CD4-positive, alpha-beta T cell treated with Interleukin-15 for 1 hour (primary cell): ENCODE measurements around the gene PXYLP1.
A peak's percentile ranks its signal among the peaks of the same experiment; 100 is the strongest.

Source experiments
- DNase-seq: peaks from one replicate; pipeline ENCODE4 v3.0.0-alpha.2; 2020

Gene PXYLP1

DNA sequence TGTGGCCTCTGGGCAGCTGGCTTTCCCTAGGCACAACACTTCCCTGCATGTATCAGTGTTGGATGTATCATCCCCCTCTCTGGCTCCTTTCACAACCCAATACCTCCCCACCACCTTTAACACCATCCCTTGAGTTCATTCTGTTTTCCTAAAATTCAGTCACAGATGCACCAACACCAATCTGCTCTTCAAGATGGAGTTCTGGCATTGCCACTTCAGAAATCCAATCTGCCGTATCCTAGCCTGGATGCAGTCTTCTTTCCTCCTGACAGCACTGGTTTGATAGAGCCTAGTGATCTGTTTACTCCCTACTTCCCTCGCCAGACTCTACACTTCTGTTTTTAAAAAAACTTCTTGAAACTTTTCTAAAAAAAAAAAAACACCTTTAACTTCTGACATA, 21.7 kb downstream of the PXYLP1 start:
- no peak for DNase-seq

GRCh38 chr3:141253811-141254210, 22.2 kb downstream of the PXYLP1 start:
- no peak for DNase-seq

- no peak for DNase-seq
Measured at GRCh38 chr3:141255137-141255845, 23.7 kb downstream of the PXYLP1 start.

DNA sequence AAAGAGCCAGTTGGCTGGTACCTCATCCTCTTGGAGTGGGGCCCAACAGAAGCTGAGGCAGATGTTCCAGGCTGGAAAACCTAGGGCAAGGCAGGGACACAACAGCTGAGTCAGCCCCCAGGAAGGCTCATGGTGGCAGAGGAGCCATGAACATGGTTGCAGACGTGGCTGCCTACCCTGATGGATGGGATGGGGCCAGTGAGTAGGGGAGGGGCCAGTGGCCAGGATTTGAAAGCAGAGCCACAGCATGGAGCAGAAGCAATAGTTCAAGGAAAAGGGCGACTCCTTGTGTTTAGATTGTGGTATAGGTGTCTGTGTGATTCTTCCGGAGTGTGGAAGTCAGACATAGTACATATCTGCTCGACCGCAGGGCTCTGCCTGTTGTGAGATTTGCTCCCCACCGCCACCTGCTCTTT, 24.2 kb downstream of the PXYLP1 start:
- peak; percentile 47 for DNase-seq

DNA sequence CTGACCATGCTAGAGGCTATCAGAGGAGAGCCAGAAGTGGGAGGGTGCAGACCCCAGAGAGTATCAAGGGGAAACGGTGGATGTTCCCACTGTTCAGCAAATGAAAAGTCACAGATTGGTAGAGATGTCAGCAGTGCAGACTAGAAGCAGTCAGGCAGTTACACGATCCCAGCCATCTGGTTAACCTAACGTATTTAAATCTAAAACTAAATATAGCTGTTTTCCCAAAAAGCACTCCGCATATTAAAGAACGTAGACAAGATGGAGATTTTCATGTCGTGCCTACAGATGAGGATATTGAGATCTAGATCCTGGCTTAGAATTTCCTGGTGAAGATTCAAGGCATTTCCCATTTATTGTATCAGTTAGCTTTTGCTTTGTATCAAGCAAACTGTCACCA, 25.2 kb downstream of the PXYLP1 start:
- no peak for DNase-seq

- DNase-seq, result no peak
Measured at GRCh38 chr3:141257961-141258360, 26.3 kb downstream of the PXYLP1 start.

- no peak for DNase-seq
Measured at GRCh38 chr3:141258973-141259372, 27.3 kb downstream of the PXYLP1 start.

DNA sequence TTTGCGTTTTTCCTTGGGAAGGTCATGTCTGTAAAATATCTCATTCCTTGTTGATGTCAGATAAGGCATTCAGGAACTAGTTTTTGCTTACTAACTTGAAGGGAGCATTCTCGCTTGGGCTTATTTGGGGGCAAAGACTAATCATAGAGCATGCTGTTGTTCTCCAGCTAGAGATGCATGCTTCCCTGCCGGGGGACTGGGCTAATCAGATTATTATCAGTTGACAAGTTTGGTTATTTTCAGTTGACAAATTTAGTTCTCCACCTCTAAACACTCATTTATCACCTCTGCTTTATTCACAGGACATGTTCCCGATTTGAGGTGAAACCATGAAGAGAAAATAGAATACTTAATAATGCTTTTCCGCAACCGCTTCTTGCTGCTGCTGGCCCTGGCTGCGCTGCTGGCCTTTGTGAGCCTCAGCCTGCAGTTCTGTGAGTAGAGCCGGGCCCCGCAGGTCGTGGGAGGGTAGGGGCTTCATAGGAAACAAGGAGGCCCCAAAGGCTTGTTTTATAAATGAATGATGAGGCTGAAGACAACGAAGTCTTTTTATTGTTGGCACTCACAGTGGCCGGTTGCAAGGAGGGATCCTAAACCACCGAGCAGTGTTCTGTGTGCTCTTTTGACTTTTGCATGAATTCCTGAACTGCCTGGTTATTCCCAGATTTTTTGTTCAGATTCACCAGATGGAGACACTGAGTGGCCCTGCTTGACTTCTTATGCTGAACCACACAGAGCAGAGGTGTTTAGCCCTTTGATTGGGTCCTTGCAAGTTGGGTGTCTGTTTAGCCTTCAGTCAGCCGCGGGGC, 28.4 kb downstream of the PXYLP1 start:
- no peak for DNase-seq

GRCh38 chr3:141260630-141260927, 29.0 kb downstream of the PXYLP1 start:
- DNase-seq, result no peak

- DNase-seq, result no peak
Measured at GRCh38 chr3:141261472-141262307, 30.1 kb downstream of the PXYLP1 start.

- DNase-seq, result no peak
Measured at GRCh38 chr3:141262308-141262705, 30.7 kb downstream of the PXYLP1 start.

- no peak for DNase-seq
Measured at GRCh38 chr3:141266186-141266585, 34.6 kb downstream of the PXYLP1 start.

GRCh38 chr3:141266797-141267555, 35.4 kb downstream of the PXYLP1 start:
- peak; percentile 30 for DNase-seq

DNA sequence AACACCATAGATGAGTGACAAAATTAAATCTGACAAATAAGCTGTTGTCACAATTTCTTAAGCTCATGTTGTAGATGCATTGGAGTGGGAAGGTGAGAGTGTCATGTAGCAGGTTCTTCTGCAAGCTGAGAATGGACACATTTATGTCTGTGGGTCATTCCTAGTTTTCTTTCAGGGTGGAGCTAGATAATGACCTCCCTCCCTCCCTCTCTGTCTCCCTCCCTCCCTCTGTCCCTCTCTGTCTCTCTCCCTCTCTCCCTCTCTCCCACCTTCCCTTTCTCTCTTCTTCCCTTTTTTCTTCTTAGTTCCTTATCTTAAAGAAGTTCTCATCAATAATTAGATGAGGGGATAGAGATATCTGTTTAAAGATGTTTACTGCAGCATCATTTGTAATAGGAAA, 36.0 kb downstream of the PXYLP1 start:
- no peak for DNase-seq

DNA sequence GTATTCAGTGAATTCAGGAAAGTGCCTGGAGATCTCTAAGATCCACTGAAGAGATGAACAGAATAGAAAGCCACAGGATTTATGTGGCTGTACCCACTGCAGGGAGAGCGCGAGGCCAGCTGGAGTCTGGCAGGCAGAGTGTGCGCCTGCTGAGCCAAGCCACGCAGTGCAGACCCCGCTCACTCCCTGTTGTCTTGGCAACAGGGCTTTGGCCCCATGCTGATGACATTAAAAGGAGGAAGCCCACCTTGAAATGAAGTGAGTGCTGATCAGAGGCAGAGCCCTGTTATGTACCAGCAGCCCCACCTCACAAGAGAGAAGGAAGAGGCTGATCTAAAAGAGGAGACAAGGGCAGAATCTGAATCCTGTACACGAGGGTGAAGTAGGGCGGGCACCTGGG, 36.7 kb downstream of the PXYLP1 start:
- no peak for DNase-seq

GRCh38 chr3:141268791-141269190, 37.2 kb downstream of the PXYLP1 start:
- DNase-seq, result no peak

DNA sequence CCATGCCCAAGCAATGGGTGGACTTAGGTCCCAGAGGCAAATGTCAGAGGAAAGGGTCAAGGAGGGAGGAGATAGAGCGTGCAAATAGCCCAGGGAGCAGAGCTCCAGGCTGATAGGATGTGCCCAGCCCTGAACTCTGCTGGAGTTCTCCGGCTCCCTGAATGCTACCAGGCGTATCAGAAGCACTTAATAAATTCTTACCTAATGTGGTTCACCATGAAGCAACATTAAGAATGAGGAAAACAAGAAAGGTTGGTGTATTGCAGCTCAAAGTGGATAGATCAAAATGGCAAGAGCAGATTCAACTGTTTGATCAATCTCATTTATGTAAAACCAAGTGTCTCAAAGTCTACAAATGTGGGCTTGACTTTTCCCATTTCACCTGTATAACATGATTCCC, 38.3 kb downstream of the PXYLP1 start:
- DNase-seq, result no peak

GRCh38 chr3:141271279-141272030, 39.8 kb downstream of the PXYLP1 start:
- no peak for DNase-seq

GRCh38 chr3:141272906-141273662, 41.5 kb downstream of the PXYLP1 start:
- no peak for DNase-seq

DNA sequence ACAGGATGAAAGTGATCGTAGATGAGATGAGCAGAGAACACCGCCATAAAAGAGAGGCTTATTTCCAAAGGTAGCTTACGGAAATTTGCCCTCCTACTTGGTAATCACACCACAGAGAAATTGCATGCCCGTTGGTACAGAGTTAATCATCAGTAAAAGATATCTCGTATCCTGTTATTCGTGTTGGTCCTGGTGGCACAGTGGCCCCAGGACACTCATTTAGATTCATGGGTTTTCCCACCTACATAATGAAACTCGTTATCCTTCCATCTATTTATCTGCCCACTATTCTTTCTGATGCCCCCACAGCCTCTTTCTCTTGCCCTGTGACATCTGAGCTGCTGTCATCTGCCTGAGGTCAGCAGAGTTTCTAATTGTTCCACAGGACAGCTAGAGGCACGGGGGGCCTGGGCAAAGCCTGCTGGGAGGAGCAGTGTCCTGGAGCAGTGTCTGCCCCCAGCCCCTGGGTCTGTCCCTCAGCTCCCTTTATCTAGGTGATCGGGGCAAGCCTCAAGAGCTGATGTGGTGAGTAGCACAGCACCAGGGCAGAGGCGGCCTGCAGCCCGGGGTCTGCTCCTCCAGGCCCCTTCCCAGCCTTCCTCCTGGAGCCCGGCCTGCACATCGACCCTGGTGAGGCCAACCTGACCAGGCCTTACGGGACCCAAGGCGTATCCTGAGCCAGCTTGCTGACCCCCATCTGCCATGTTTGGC, 42.2 kb downstream of the PXYLP1 start:
- no peak for DNase-seq
